T-cell (primary cell): Measurements from ENCODE around the gene SMC1B. TPM values are rescaled to one million over a fixed set of nuclear protein-coding genes. Genes with fewer than 3 reads are reported as not detected.

Experiments
- ATAC-seq, 4 experiments: fragments of 200-7000 bp in 3 of 4; fragments of 150-1000 bp in 1 of 4; cut with Tn5 transposase; replicated peaks in 1 of 4; 1 replicate in 3 of 4; 2 replicates in 1 of 4; pipeline ENCODE4 v1.10.0; 2021; ENCODE audit warnings: moderate library complexity in 3 of 4, mild to moderate bottlenecking in 2 of 4, moderate number of reproducible peaks in 1 of 4
- CTCF ChIA-PET, 2 donors: fragments of 300-600 bp; sonication (Branson Sonifier 250); formaldehyde crosslinking; loops; one replicate each; lab custom pipeline; 2022; ENCODE audit warnings: antibody characterized with exemption in 2 of 2; lab: Charles Lee
- POLR2A ChIA-PET, 2 donors: fragments of 300-600 bp; sonication (Branson Sonifier 250); formaldehyde crosslinking; loops; one replicate each; lab custom pipeline; 2022; ENCODE audit warnings: antibody characterized with exemption in 2 of 2; lab: Charles Lee
- DNase-seq, 35 experiments: peaks; one replicate each; pipeline versions ENCODE4 v3.0.0 to v3.0.0-alpha.2; 2013 to 2023
- H3K27ac ChIP-seq: one replicate; pipeline ENCODE4 v1.5.1; 2013; ENCODE audit warnings: low read length
- H3K27me3 ChIP-seq, 2 experiments: replicated peaks in 1 of 2; 1 replicate in 1 of 2; 2 replicates in 1 of 2; pipeline versions ENCODE4 v1.6.1 to v1.7.0; 2013; ENCODE audit warnings: low read length in 1 of 2, mixed read lengths in 1 of 2; ENCODE audit not compliant: control insufficient read depth in 2 of 2, insufficient read depth in 2 of 2; ENCODE audit errors: extremely low read depth in 1 of 2
- H3K36me3 ChIP-seq, 2 donors: 1 replicate in 1 of 2; 2 replicates in 1 of 2; pipeline versions ENCODE4 v1.6.1 to v1.7.0; 2013; ENCODE audit warnings: low read length in 1 of 2; ENCODE audit not compliant: control insufficient read depth in 2 of 2, insufficient read depth in 1 of 2; ENCODE audit errors: extremely low read depth in 1 of 2
- H3K4me1 ChIP-seq, 2 experiments: 1 replicate in 1 of 2; 2 replicates in 1 of 2; pipeline versions ENCODE4 v1.6.1 to v1.7.0; 2013; ENCODE audit warnings: low read length in 2 of 2, mixed read lengths in 1 of 2; ENCODE audit not compliant: insufficient read depth in 2 of 2, control insufficient read depth in 1 of 2; ENCODE audit errors: extremely low read depth in 1 of 2
- H3K4me3 ChIP-seq, 2 donors: 1 replicate in 1 of 2; 2 replicates in 1 of 2; pipeline versions ENCODE4 v1.5.1 to v1.7.0; 2013; ENCODE audit warnings: mild to moderate bottlenecking in 2 of 2, low read length in 1 of 2, moderate library complexity in 1 of 2; ENCODE audit not compliant: control insufficient read depth in 1 of 2; ENCODE audit errors: extremely low read depth in 1 of 2
- H3K9me3 ChIP-seq: 2 replicates; pipeline ENCODE4 v1.7.0; 2013
- H3K27ac Mint-ChIP-seq, 2 donors: one replicate each; pipeline ENCODE4 v1.8.0; 2020 to 2021; ENCODE audit warnings: mild to moderate bottlenecking in 2 of 2, mixed read lengths in 2 of 2
- H3K27me3 Mint-ChIP-seq, 2 donors: one replicate each; pipeline ENCODE4 v1.8.0; 2021 to 2022; ENCODE audit warnings: mixed read lengths in 2 of 2
- H3K36me3 Mint-ChIP-seq: one replicate; pipeline ENCODE4 v1.8.0; 2021; ENCODE audit warnings: mixed read lengths
- H3K4me1 Mint-ChIP-seq, 3 donors: one replicate each; pipeline ENCODE4 v1.8.0; 2020 to 2022; ENCODE audit warnings: mixed read lengths in 3 of 3, mild to moderate bottlenecking in 1 of 3
- H3K4me3 Mint-ChIP-seq, 3 donors: one replicate each; pipeline ENCODE4 v1.8.0; 2020 to 2022; ENCODE audit warnings: mild to moderate bottlenecking in 3 of 3, mixed read lengths in 3 of 3, moderate library complexity in 3 of 3
- H3K9me3 Mint-ChIP-seq, 3 donors: one replicate each; pipeline ENCODE4 v1.8.0; 2020 to 2022; ENCODE audit warnings: mixed read lengths in 3 of 3
- WGBS: methylation state at CpG from one replicate; pipeline ENCODE4 v1.1.5; 2013; ENCODE audit warnings: missing lambda C conversion rate; ENCODE audit not compliant: insufficient coverage; 5-methylcytosine and 5-hydroxymethylcytosine counted together
- total RNA-seq, 35 experiments: library from RNA in 6 of 35; stranded (reverse) in 6 of 35; fragments of 120-200 nt in 1 of 35; gene quantifications; one replicate each; pipeline versions ENCODE4 v1.2.1 to v1.2.4 and lab custom pipeline; 2013 to 2026

The SMC1B gene
- total RNA-seq, 5 donors from 2014 or later (not counting 1 experiment from before 2014, with no cell fraction given) = 0.06 to 0.12 (median 0.06) TPM; not detected in 2

- peak in 1 of 35 experiments; percentile 5 for DNase-seq
- H3K27me3 Mint-ChIP-seq = peaks cover 0 to 3% of the 10 kb centered on the region in 2 donors
- Histone ChIP-seq H3K27ac (no peak overlapping the region), H3K36me3 (no peaks in the 10 kb centered on the region), H3K4me3 (no peak overlapping the region), H3K9me3 (peaks cover 2% of the 10 kb centered on the region), H3K27me3 (peaks cover 0 to 4% of the 10 kb centered on the region in 2 experiments), H3K4me1 (no peaks in the 10 kb centered on the region)
- no peak overlapping the region for H3K4me3 Mint-ChIP-seq
- WGBS = 91% methylated on average over 7 of the region's 10 CpGs
- H3K36me3 Mint-ChIP-seq = no peaks in the 10 kb centered on the region
- peaks cover 0 to 3% (median 0%) of the 10 kb centered on the region in 3 donors for H3K9me3 Mint-ChIP-seq
- H3K27ac Mint-ChIP-seq = no peak overlapping the region
- ChIA-PET POLR2A (no interaction called here), CTCF (no interaction called here)
- ATAC-seq = no peak
- no peaks in the 10 kb centered on the region for H3K4me1 Mint-ChIP-seq
These were observed 16.0 kb upstream of the SMC1B start for GRCh38 chr22:45429424-45429823.

GRCh38 chr22:45428391-45429385 is 15.3 kb upstream of the SMC1B start:
- H3K9me3 Mint-ChIP-seq = peaks cover 0 to 3% (median 0%) of the 10 kb centered on the region in 3 donors
- H3K27ac Mint-ChIP-seq = no peak overlapping the region
- no peak overlapping the region for H3K4me3 Mint-ChIP-seq

GRCh38 chr22:45427114-45427513 is 13.7 kb upstream of the SMC1B start:
- peaks cover 0 to 4% of the 10 kb centered on the region in 2 experiments for H3K27me3 ChIP-seq
- H3K36me3 ChIP-seq = no peaks in the 10 kb centered on the region
- Mint-ChIP-seq H3K9me3 (peaks cover 0 to 3% (median 0%) of the 10 kb centered on the region in 3 donors), H3K27me3 (peaks cover 0 to 3% of the 10 kb centered on the region in 2 donors), H3K27ac (no peak overlapping the region), H3K4me1 (no peaks in the 10 kb centered on the region), H3K36me3 (no peaks in the 10 kb centered on the region), H3K4me3 (no peak overlapping the region)
- CTCF ChIA-PET = no interaction called here
- H3K9me3 ChIP-seq = peaks cover 2% of the 10 kb centered on the region
- H3K27ac ChIP-seq = no peak overlapping the region
- no peak for DNase-seq
- no peak for ATAC-seq
- no peaks in the 10 kb centered on the region for H3K4me1 ChIP-seq
- no peak overlapping the region for H3K4me3 ChIP-seq
- POLR2A ChIA-PET = no interaction called here
- WGBS = no CpG with 5 or more reads among the region's 2 CpGs

More at GRCh38 chr22:45428391-45429385, 15.3 kb upstream of the SMC1B start:
- peaks cover 2% of the 10 kb centered on the region for H3K9me3 ChIP-seq
- no peak for ATAC-seq
- CTCF ChIA-PET = no interaction called here
- H3K27me3 ChIP-seq = peaks cover 0 to 4% of the 10 kb centered on the region in 2 experiments
- H3K36me3 ChIP-seq = no peaks in the 10 kb centered on the region
- WGBS = 93% methylated on average over 19 of the region's 19 CpGs
- Mint-ChIP-seq H3K36me3 (no peaks in the 10 kb centered on the region), H3K27me3 (peaks cover 0 to 3% of the 10 kb centered on the region in 2 donors), H3K4me1 (no peaks in the 10 kb centered on the region)
- no peak overlapping the region for H3K27ac ChIP-seq
- no peaks in the 10 kb centered on the region for H3K4me1 ChIP-seq
- POLR2A ChIA-PET = no interaction called here
- peak in 1 of 35 experiments; percentile 10 for DNase-seq
- no peak overlapping the region for H3K4me3 ChIP-seq

DNA sequence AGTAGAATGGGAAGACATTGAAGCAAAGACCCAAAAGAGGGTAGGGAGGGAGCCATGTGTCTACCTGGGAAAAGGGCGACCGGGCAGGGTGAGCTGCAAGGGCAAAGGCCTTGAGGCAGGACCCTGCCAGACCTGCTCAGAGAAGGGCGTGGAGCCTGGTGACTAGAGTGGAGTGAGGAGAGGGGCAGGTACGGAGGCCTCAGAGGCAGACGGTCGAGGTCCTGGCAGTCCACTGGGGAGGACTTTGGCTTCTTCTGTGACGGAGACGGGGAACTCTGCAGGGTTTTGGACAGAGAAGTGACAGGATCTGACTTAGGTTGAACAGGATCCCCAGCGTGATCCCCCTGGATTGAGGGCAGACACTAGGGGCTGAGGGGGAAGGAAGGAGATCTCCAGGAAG is 13.0 kb upstream of the SMC1B start:
- POLR2A ChIA-PET = no interaction called here
- 98% methylated on average over 8 of the region's 9 CpGs for WGBS
- CTCF ChIA-PET = no interaction called here
- H3K27me3 Mint-ChIP-seq = peaks cover 0 to 3% of the 10 kb centered on the region in 2 donors
- H3K4me1 ChIP-seq = no peaks in the 10 kb centered on the region
- peaks cover 0 to 4% of the 10 kb centered on the region in 2 experiments for H3K27me3 ChIP-seq
- DNase-seq (no peak), ATAC-seq (no peak)
- H3K36me3 ChIP-seq = no peaks in the 10 kb centered on the region
- peaks cover 2% of the 10 kb centered on the region for H3K9me3 ChIP-seq
- no peaks in the 10 kb centered on the region for H3K36me3 Mint-ChIP-seq
- H3K9me3 Mint-ChIP-seq = peaks cover 0 to 3% (median 0%) of the 10 kb centered on the region in 3 donors
- no peak overlapping the region for H3K27ac ChIP-seq
- H3K4me3 ChIP-seq = no peak overlapping the region
- H3K27ac Mint-ChIP-seq = no peak overlapping the region
- no peaks in the 10 kb centered on the region for H3K4me1 Mint-ChIP-seq
- no peak overlapping the region for H3K4me3 Mint-ChIP-seq

- Mint-ChIP-seq H3K27ac (no peak overlapping the region), H3K4me3 (no peak overlapping the region), H3K36me3 (no peaks in the 10 kb centered on the region), H3K27me3 (peaks cover 0 to 3% of the 10 kb centered on the region in 2 donors), H3K4me1 (no peaks in the 10 kb centered on the region), H3K9me3 (peaks cover 0 to 3% (median 0%) of the 10 kb centered on the region in 3 donors)
- no peak overlapping the region for H3K27ac ChIP-seq
- WGBS = 95% methylated on average over 19 of the region's 23 CpGs
- DNase-seq = no peak
- H3K4me3 ChIP-seq = no peak overlapping the region
- peaks cover 0 to 4% of the 10 kb centered on the region in 2 experiments for H3K27me3 ChIP-seq
- ChIA-PET POLR2A (interaction anchor here (0.6 kb wide), 2 partner anchors 15 to 249 kb away, joined by 3 to 4 read pairs; no protein-coding TSS in a partner anchor), CTCF (interaction anchor here in 1 of 2 donors (1.0 kb wide), 1 partner anchor 154 kb away, joined by 9 read pairs; no protein-coding TSS in a partner anchor)
- peaks cover 2% of the 10 kb centered on the region for H3K9me3 ChIP-seq
- no peaks in the 10 kb centered on the region for H3K36me3 ChIP-seq
- ATAC-seq = no peak
- H3K4me1 ChIP-seq = no peaks in the 10 kb centered on the region
These were observed 12.3 kb upstream of the SMC1B start for GRCh38 chr22:45425531-45426265.

- 100% methylated on average over 1 of the region's 5 CpGs for WGBS
- Mint-ChIP-seq H3K9me3 (peaks cover 0 to 3% (median 0%) of the 10 kb centered on the region in 3 donors), H3K4me1 (no peaks in the 10 kb centered on the region), H3K27me3 (peaks cover 0 to 3% of the 10 kb centered on the region in 2 donors), H3K4me3 (no peak overlapping the region), H3K27ac (no peak overlapping the region), H3K36me3 (no peaks in the 10 kb centered on the region)
- peaks cover 0 to 4% of the 10 kb centered on the region in 2 experiments for H3K27me3 ChIP-seq
- CTCF ChIA-PET = interaction anchor here in 1 of 2 donors (1.0 kb wide), 1 partner anchor 153 kb away, joined by 9 read pairs; no protein-coding TSS in a partner anchor
- DNase-seq = no peak
- no peak for ATAC-seq
- POLR2A ChIA-PET = interaction anchor here (0.6 kb wide), 2 partner anchors 15 to 248 kb away, joined by 3 to 4 read pairs; no protein-coding TSS in a partner anchor
- H3K9me3 ChIP-seq = peaks cover 2% of the 10 kb centered on the region
- no peaks in the 10 kb centered on the region for H3K36me3 ChIP-seq
- H3K4me3 ChIP-seq = no peak overlapping the region
- H3K4me1 ChIP-seq = no peaks in the 10 kb centered on the region
- no peak overlapping the region for H3K27ac ChIP-seq
These were observed 11.7 kb upstream of the SMC1B start for GRCh38 chr22:45425101-45425500.
